ENCODE results near the gene WDR47.
"Not testable (repeated sequence)": the region's sequence is repeated elsewhere in the genome, so short reads cannot be mapped to it uniquely, and the experiment has no call there.

WDR47 gene

DNA sequence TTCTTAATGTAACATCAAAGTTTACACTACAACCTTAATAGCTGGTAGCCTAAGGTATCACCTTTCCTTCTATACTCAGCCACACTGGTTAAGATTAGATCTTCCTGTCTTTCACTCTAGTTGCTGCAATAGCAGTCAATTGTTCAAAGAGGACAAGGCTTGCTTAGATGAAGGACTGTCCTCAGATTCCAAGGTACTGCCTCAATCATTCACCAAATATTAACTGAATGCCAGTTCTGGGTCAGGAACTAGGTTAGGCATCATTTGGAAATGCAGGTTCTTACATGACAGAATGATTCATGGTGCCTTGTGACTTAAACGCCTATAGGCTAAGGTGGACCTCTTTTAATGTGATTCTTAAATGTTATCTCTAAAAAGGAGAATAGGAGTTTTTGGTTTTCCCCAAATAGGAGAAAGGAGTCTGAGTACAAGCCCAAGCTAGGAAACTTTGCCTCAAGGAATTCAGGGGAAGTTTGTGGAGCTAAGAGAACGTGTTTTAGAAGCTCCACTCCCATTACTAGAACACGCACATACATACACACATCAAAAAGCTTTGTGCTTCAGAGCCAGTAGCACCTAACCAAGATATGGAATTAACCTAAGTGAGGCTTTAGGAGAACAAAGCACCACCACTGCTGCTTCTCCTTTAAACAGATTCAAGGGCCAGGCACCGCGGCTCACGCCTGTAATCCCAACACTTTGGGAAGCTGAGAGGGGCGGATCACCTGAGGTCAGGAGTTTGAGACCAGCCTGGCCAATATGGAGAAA lies 8.5 kb upstream of the WDR47 start:
- DNase-seq: no peak

DNA sequence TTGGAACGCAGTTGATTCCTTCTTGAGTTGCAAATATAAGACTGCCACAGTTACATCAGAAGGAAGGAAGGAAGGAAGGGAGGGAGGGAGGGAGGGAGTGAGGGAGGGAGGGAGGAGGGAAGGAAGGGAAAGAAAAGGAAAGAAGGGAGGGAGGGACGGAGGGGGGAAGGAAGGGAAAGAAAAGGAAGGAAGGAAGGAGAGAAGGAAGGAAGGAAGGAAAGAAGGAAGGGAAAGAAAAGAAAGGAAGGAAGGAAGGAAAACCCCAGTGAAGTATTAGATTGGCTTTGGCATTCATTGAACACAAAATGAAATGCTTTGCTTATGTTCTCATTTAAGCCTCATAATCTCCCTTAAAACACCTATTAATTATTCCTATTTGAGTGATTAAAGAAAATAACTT lies 6.4 kb upstream of the WDR47 start:
- no peak for DNase-seq

DNA sequence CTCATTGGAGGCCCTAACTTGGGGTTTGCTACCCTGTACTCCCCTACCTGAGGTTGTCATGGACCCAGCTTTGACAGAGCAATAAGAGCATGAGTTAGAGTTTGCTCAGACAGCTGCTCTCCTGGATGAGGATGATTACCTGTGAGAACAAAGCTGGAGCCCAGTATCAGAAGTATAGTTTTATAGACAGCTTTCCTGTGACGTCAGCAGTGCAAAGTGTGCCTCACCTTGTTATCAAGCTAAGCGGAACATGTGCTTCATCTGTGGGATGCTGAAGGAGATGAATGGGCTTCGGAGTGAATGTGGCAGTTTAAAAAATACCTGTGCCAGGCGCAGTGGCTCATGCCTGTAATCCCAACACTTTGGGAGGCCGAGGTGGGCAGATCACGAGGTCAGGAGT lies 5.4 kb upstream of the WDR47 start:
- DNase-seq: no peak

DNA sequence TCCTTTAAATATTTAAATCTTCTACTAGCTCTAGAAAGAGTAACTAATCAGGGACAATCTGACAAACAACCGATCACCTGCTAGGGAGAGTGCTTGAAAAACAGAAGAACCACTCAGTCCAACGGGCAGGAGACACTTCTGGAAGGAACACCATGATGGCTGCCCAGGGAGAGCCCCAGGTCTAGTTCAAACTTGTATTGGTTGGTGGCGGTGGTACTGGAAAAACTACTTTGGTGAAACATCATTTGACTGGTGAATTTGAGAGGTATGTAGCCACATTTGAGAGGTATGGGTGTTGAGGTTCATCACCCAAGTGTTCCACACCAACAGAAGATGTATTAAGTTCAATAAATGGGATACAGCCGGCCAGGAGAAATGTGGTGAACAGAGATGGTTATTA lies 4.8 kb upstream of the WDR47 start:
- no peak for DNase-seq

DNA sequence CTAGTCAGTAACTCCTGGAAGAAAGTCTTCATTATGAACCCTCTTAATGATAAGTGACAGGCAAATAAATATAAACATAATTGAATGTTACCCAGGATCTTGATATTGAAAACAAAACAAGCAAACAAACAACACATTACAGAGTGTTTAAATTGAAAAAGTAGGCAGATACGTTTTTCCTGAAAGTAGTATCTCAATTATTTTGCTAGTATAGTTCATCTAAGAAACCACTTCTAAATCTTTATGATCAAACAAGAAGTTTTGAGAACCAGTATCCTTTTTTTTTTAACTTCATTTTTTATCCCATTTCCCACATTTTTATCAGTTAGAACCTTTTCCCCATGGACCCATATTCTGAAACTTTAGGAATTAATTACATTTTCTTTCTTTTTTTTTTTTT lies 3.7 kb upstream of the WDR47 start:
- DNase-seq: no peak

DNA sequence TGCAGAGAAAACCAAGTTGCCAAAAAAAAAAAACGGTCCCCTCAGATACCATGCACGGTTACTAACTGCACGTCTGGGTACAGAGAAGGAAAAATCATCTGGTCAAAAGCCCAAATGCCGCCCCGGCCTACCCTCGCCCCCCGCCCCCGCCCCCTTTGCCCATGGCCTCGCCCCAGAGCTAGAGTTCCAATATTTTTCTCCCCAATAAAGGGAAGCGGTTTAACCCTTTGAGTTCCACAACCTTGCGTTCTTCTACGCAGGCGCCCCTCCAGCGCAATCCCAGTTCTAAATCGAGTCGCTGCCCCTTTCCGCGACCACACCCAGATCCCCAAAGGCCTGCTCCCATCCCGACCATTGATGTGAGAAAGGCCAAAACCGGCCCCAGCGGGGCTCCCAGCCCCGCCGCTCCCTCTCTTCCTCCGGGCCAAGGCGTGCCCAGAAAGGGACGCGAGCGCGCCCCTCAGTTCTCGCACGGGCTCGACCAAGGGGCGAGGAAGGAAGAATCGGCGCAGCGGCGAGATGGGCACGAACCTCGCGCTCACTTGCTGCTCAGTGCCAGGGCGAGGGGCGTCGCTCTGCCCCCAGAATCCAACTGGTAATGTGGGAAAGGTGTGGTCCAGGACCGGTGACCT lies 797 bp downstream of the WDR47 start:
- no peak for DNase-seq

DNA sequence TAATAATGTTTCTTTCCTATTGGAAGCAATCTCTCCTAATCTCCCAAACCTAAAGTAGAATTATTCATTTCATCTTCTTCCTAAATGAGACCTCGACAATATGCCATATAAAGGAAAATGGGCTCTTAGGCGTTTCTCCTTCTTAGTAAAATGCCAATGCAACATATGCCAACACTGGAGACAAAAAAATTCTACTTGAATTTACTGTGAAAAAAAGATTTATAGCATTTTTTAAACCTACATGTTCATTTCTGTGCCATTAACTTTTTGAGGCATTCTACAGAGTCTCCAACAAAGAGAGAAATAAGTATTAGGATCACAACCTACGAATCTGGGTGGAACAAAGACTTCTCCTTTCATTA lies 1.3 kb downstream of the WDR47 start:
- no peak for DNase-seq

DNA sequence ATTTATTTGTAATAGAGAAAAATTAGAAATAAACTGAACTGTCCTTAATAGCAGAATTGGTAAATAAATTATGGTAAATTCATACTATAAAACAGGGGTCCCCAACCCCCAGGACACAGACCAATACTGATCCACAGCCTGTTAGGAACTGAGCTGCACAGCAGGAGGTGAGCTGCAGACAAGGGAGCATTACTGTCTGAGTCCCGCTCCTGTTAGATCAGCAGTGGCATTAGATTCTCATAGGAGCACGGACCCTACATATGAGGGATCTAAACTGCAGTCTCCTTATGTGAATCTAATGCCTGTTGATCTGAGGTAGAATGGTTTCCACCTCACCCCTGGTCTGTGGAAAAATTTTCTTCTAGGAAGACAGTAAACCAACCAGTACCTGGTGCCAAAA lies 7.5 kb downstream of the WDR47 start:
- no peak for DNase-seq

DNA sequence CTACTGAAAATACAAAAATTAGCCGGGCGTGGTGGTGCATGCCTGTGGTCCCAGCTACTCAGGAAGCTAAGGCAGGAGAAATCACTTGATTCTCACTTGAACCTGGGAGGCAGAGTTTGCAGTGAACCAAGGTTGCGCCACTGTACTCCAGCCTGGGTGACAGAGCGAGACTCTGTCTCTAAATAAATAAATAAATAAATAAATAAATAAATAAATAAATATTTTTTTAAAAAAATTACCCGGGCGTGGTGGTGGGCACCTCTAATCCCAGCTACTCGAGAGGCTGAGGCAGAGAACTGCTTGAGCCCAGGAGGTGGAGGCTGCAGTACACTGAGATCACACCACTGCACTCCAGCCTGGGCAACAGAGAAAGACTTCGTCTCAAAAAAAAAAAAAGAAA lies 12.4 kb downstream of the WDR47 start:
- not testable (repeated sequence) for DNase-seq

DNA sequence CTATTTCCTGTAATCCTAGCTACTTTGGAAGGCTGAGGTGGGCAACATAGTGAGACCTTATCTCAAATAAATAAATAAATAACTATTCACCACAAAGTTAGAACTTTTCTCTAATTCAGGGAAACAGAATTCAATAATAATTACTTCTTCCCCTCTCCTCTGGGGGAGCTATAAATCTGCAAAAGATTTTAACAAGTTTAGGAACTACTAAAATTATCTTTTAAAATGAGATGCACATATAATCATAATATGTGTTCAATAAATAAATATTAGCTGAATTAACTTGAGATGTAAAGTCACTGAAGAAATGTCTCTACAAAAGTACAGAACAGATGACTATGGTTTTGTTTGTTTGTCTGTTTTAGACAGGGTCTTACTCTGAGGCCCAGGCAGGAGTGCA lies 14.1 kb downstream of the WDR47 start:
- no peak for DNase-seq

DNA sequence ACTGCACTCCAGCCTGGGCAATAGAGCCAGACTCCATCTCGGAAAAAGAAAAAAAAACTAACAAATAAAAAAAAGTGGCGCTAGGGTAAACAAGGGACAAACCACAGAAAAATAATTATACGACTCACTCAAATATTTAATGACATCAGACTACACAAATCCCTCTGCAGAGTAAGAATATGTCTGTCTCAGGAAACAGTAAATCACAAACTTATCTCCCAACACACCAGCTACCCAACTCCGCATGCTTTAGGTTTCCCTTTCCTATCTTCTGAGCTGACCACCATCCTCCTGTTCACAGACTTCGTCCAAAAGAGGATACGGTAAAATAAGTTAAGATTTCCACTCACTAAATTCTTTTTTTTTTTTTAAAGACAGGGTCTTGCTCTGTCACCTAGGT lies 16.2 kb downstream of the WDR47 start:
- no peak for DNase-seq

DNA sequence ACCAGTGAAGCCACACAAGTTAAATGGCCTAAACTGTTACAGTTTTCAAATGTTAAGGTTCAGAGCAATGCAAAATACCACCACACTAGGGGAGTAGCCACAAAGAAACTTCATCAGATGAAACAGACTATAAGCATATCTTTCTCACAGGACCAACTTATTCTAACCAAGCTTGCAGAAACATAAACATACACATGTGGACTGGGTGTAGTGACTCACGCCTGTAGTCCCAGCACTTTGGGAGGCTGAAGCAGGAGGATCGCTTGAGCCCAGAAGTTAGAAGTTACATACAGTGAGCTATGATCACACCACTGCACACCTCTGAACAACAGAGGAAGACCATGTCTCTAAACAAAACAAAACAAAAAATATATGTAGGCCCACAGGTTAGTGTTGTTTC lies 17.3 kb downstream of the WDR47 start:
- no peak for DNase-seq

DNA sequence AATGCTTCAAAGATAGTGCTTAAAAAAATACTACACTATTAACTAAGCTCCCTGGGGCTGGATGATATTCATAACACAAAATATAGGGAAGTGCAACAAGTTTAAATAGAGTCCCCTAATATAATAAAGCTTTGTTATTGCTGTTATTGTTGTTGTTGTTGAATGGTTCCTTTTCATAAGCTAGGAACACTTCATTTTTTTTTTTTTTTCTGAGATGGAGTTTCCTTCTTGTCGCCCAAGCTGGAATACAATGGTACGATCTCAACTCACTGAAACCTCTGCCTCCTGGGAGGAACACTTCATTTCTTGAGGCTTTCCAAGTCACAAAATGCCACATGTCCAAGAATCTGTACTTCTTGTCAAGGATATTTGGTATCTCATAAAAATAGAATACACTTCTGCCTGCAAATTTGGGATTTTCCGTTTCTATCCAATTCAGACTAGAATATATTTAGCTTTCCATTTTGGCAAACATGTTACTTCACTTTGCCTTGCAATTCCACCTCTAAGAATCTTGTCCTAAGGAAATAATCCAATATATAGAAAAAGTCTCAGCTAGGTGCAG lies 21.1 kb downstream of the WDR47 start:
- no peak for DNase-seq

DNA sequence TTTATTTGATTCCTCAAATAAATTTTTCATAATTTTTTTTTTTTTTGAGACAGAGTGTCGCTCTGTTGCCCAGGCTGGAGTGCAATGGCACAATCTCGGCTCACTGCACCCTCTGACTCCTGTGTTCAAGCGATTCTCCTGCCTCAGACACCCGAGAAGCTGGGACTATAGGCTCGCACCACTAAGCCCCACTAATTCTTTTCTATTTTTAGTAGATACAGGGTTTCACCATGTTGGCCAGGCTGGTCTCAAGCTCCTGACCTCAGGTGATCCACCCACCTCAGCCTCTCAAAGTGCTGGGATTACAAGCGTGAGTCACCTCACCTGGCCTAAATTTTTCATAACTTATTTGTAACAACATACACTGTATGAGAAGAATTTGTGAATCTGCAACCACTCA lies 24.2 kb downstream of the WDR47 start:
- DNase-seq: not testable (repeated sequence)

DNA sequence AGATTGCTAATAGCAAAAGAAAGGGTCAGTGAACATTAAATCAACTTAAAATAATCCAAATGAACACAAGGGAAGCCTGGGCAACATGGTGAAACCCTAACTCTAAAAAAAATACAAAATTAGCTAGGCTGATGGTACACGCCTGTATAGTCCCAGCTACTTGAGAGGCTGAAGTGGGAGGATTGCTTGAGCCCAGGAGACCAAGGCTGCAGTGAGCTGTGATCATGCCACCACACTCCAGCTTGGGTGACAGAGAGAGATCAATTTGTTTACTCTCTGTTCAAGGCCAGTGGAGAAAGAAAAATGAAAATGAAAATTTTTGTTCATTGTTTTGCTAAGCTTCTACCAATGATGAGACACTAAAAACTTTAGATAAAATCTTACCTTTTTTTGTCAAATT lies 24.8 kb downstream of the WDR47 start:
- DNase-seq: no peak

DNA sequence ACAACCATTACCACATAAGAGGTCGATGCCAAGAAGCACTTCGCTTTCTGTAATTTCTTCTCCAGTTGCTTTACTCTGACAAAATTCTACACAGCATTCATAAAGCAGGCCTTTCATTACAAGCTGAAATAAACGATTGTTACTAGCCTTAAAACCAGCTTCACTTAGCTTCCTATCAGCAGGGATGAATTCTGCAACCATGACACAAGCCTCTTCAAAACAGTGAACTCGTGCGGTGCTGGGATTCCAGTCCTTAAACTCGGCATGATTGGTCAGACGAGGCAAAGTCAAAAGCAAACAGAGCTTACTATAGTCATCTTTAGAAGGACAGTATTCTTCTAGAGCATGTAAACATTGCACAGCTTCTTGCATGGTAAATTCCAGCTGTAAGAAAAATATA lies 30.6 kb downstream of the WDR47 start:
- DNase-seq: no peak

DNA sequence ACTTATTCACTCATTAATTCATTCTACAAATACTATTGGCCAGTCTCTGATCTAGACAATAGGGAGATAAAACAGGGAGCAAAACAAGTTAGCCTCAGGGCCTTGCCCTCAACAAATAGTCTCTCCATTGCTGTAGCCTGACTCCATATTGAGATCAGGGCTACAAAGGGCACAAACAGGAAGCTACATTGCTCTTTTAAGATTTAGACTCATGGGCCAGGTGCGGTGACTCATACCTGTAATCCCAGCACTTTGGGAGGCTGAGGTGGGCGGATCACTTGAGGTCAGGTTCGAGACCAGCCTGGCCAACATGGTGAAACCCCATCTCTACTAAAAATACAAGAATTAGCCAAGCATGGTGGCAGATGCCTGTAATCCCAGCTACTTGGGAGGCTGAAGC lies 45.3 kb downstream of the WDR47 start:
- DNase-seq: not testable (repeated sequence)

DNA sequence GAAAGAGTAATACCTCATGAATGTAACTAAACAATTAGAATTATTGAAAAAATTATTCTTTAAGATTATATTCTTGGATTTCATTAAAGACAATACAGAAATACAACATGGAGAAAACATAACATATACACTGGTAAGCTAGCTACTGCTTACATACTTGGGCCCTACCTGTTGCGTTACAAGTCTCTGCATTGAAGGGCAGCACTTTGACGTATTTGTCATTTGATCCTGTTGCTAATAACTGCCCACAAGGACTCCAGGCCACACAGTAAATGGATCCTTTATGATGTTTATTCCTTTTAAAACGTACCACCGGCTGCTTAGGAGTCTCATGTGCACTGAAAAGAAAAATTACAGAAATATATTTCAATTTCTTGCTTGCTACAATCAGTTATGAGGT lies 58.8 kb downstream of the WDR47 start:
- no peak for DNase-seq

DNA sequence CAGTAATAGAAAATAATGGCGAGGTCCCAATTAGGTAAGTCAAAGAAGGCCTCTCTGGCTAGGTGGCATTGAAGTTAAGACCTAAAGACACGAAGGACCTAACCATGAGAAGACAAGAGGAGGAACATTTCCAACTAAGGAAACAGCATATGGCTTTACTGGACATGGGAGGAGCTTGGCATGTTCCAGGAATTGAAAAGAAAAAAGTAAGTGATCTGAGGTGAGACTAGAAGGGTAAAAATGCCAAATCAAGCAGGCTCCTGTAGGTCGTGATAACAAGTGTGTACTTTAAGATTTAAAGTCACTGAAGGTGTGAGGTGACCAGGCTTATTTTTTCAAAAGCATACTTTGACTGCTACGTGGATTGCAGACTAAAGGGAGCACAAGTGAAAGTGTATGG lies 65.2 kb downstream of the WDR47 start:
- no peak for DNase-seq

DNA sequence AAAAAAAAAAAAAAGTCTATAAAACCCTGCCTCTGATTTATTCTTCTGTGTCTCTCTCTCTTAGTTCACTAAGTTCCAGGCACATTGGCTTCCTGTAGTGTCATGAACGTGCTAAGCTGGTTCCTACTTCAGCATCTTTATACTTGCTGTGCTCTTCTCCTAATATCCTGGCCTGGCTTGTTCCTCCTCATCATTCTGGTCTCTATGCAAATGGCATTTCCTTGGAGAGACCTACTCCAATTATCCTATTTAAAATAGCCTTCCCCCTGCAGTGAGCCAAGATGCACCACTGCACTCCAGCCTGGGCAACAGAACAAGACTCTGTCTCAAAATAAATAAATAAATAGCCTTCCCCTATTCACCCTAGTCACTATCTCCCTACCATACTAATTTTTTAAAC lies 69.0 kb downstream of the WDR47 start:
- DNase-seq: no peak

DNA sequence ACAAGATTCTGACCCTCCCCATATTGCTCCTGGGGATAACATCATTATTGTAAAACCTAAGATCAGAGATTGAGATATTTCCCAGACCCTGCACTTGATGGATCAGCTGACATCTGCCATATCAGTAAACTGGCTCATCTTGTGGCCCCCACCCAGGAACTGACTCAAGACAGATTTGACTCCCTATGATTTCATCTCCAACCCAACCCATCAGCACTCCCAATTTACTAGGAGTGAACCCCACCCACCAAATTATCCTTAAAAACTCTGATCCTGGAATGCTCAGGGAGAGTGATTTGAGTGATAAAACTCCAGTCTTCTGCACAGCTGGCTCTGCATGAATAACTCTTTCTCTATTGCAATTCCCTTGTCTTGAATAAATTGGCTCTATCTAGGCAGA lies 72.6 kb downstream of the WDR47 start:
- no peak for DNase-seq

DNA sequence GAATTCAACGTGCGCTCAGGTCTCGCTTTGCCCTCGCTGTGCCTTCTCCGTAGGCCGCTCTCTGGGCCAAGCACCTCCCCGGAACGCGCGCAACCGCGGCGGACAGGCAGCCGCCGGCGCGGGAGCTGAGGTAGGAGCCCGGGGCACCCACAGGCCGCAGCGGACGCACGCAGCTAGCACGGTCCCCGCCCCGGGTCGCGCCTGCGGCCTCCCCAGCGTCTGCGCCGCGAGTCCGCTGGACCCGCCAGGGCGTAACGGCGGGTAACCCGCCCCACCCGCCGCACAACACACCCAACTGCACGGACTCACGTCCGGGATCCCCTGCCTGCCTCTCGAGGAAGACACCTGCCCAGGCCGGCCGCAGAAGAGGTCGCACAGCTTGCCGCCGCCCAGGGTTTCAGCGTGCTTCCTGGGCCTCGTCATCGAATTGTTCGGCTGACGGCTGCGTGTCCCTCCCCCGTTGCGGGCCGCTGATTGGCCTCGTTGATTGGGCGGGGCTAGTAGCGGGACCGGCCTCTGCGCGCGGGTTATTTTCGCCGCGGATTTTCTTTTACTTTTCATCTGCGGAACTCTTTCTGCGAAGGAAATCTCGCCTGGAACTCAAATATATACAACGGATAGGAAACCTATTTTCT lies 78.7 kb downstream of the WDR47 start, which contains the start of gene CLCC1:
Gene CLCC1 (minus strand): TSS at position 433 of the 635 bp plus-strand sequence. CDS start 13,047 bp downstream, outside the sequence.
- peak; percentile 82 for DNase-seq

DNA sequence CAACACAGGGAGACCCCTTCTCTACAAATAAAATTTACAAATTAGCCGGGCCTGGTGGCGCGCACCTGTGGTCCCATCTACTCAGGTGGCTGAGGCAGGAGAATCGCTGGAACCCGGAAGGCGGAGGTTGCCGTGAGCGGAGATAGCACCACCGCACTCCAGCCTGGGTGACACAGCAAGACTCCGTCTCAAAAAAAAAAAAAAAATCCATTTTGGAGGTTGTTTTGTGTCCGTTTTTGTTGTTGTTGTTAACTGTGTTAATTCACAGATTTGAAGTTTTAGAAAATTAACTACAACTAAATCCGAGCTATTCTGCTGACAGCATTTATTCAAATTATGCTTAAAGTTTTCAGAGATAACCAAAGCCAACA lies 79.2 kb downstream of the WDR47 start:
- no peak for DNase-seq
